Gastroesophageal sphincter (tissue), 4 donors: ENCODE measurements around the gene COL19A1. TPM values are rescaled to one million over a fixed set of nuclear protein-coding genes. Genes with fewer than 3 reads are reported as not detected.
"Not testable (repeated sequence)": the region's sequence is repeated elsewhere in the genome, so short reads cannot be mapped to it uniquely, and the experiment has no call there.

Experiments used
- ATAC-seq: fragments of 150-250 bp; one replicate; pipeline ENCODE4 v1.9.1; 2016; ENCODE audit warnings: mild to moderate bottlenecking, moderate library complexity
- H3K27ac ChIP-seq, 4 donors: fragments of 200-600 bp; sonication (generic) in 3 of 4; 1 replicate in 3 of 4; 2 replicates in 1 of 4; pipeline ENCODE4 v1.5.1; 2016 to 2019
- H3K27me3 ChIP-seq: fragments of 200-600 bp; sonication (generic); one replicate; pipeline ENCODE4 v1.5.1; 2019
- H3K36me3 ChIP-seq, 2 donors: fragments of 200-600 bp; sonication (generic); one replicate each; pipeline ENCODE4 v1.5.1; 2019; ENCODE audit warnings: control low read depth in 1 of 2
- H3K4me1 ChIP-seq, 3 donors: fragments of 200-600 bp; sonication (generic); 1 replicate in 2 of 3; 2 replicates in 1 of 3; pipeline ENCODE4 v1.5.1; 2016 to 2019; ENCODE audit warnings: control low read depth in 2 of 3
- H3K4me3 ChIP-seq, 2 donors: fragments of 200-600 bp; sonication (generic); one replicate each; pipeline ENCODE4 v1.5.1; 2019; ENCODE audit warnings: mild to moderate bottlenecking in 1 of 2, moderate library complexity in 1 of 2
- H3K9me3 ChIP-seq, 3 donors: fragments of 200-600 bp; sonication (generic); one replicate each; pipeline ENCODE4 v1.5.1; 2017 to 2019; ENCODE audit warnings: control low read depth in 2 of 3
- CTCF ChIP-seq, 4 experiments: fragments of 200-600 bp in 2 of 4; fragments of 450-650 bp in 2 of 4; sonication (generic) in 1 of 4; IDR thresholded peaks; one replicate each; pipeline ENCODE4 v1.5.1; 2017 to 2019; ENCODE audit warnings: antibody characterized with exemption in 4 of 4, mild to moderate bottlenecking in 2 of 4, moderate library complexity in 2 of 4
- EP300 ChIP-seq: sonication (generic); formaldehyde crosslinking; IDR thresholded peaks from one replicate; pipeline ENCODE4 v1.6.1; 2017; ENCODE audit warnings: antibody characterized with exemption, mild to moderate bottlenecking
- POLR2A ChIP-seq, 2 donors: fragments of 450-650 bp; IDR thresholded peaks; one replicate each; pipeline ENCODE4 v1.6.1; 2017; ENCODE audit warnings: antibody characterized with exemption in 2 of 2, mild to moderate bottlenecking in 2 of 2, moderate library complexity in 1 of 2
- POLR2AphosphoS5 ChIP-seq: sonication (generic); formaldehyde crosslinking; IDR thresholded peaks from one replicate; pipeline ENCODE4 v1.6.1; 2017; ENCODE audit warnings: antibody characterized with exemption
- WGBS, 2 donors: methylation state at CpG; one replicate each; pipeline ENCODE4 v1.1.5; 2018; ENCODE audit warnings: low coverage in 1 of 2; 5-methylcytosine and 5-hydroxymethylcytosine counted together
- total RNA-seq, 4 donors: library from RNA; depleted of rRNA; stranded (reverse); fragments of >200 nt; gene quantifications; one replicate each; pipeline ENCODE4 v1.1.0, GENCODE V29; 2016

COL19A1 gene
- total RNA-seq, 4 donors from 2014 or later: 3.7 to 15.6 (median 6.5) TPM

DNA sequence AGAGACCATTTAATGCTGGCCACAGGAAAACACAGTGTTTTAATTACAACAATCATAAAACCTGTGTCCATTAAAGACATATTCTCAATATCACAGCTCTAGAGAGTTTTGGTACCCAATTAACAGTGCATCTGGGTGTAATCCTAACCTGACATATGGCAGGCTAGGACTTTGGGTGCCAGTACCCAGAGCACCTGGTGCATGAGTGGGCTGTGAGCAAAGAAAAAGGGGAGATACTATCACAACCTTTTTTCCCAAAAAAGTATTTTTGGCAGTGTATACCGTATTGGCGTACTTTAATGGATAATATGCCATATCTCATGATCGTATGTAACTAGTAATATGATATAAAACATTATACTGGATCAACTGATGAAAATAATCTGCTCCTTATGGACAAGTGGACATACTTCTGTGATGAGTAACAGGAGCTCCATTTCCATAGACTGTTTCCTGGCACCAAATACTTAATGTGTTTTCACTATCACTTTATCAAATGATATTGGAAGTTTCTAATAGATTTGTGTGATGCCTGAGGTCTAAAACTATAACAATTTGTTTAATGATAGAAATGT lies 91.7 kb downstream of the COL19A1 start:
- H3K4me1 ChIP-seq: peaks cover 0 to 7% (median 0%) of the 10 kb centered on the region in 3 donors
- H3K27me3 ChIP-seq: no peaks in the 10 kb centered on the region
- no peak for ATAC-seq
- no peak overlapping the region for H3K4me3 ChIP-seq
- 63 to 79% methylated on average over 3 of the region's 3 CpGs for WGBS, 2 donors
- H3K9me3 ChIP-seq: no peaks in the 10 kb centered on the region
- TF ChIP-seq EP300 (no peak), POLR2AphosphoS5 (no peak), CTCF (IDR thresholded peaks at IDR 0.05) (no peak), POLR2A (IDR thresholded peaks at IDR 0.05) (no peak)
- H3K27ac ChIP-seq: no peak overlapping the region
- no peaks in the 10 kb centered on the region for H3K36me3 ChIP-seq

DNA sequence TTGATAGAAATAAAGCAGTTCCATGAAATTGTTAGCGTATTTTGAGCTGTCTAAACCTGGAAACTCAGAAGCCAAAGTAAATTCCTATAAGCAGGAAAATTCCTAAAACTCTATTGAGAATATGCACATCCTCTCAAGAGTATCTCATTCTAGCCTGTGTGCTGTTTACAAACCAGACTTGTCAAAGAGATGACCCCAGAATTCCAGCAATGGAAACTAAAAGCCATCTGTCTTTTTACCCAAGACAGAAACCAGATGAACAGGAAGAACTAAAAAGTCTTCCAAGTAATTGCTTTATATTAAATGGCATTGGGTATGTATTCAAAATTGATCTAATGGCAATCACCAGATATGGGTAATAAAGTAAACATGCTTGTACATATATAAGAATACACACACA lies 92.6 kb downstream of the COL19A1 start:
- Histone ChIP-seq H3K27ac (no peak overlapping the region), H3K9me3 (no peaks in the 10 kb centered on the region), H3K27me3 (no peaks in the 10 kb centered on the region), H3K36me3 (no peaks in the 10 kb centered on the region), H3K4me1 (no peaks in the 10 kb centered on the region), H3K4me3 (no peak overlapping the region)
- TF ChIP-seq POLR2AphosphoS5 (no peak), POLR2A (IDR thresholded peaks at IDR 0.05) (no peak), EP300 (no peak), CTCF (IDR thresholded peaks at IDR 0.05) (no peak)
- no peak for ATAC-seq
- 76 to 88% methylated on average over 1 of the region's 1 CpG for WGBS, 2 donors

DNA sequence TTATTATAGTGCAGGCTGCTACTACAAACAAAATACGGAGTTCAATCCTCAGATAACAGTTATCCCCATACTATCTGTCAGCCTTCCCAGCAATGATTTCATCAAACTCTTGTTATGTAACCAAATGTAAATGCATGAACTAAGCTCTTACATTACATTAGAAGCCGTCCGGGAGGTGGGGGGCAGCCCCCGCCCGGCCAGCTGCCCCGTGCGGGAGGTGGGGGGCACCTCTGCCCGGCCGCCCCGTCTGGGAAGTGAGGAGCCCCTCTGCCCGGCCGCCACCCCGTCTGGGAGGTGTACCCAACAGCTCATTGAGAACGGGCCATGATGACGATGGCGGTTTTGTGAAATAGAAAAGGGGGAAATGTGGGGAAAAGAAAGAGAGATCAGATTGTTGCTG lies 99.6 kb downstream of the COL19A1 start:
- WGBS, 2 donors: 86 to 100% methylated on average over 1 to 4 of the region's 16 CpGs
- H3K27ac ChIP-seq, H3K27me3 ChIP-seq, H3K9me3 ChIP-seq, ATAC-seq, H3K36me3 ChIP-seq, H3K4me1 ChIP-seq, H3K4me3 ChIP-seq: not testable (repeated sequence)

DNA sequence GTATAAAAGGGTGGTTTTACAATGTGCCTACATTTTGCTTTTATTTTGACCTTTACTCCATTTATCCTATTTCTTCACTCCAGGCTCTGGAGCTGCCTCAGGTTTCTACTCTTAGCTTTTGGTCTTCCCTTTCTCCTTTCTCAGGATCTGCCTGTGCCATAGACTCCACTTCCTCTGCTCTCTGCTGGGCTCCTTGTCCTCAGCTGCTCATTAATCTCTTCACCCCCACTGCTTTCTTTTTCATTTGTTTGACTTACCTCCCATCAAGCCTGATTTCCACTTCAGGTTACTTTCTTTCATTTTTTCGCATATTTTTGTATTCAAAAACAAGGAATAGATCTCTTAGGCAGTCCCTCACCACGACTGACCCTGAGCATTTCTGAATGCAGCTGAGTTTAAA lies 106.8 kb downstream of the COL19A1 start:
- Histone ChIP-seq H3K4me1 (no peaks in the 10 kb centered on the region), H3K36me3 (no peaks in the 10 kb centered on the region), H3K9me3 (no peaks in the 10 kb centered on the region), H3K4me3 (no peak overlapping the region), H3K27ac (no peak overlapping the region), H3K27me3 (no peaks in the 10 kb centered on the region)
- ATAC-seq: no peak
- 32 to 70% methylated on average over 2 of the region's 2 CpGs for WGBS, 2 donors
- TF ChIP-seq POLR2AphosphoS5 (no peak), EP300 (no peak), POLR2A (IDR thresholded peaks at IDR 0.05) (no peak), CTCF (IDR thresholded peaks at IDR 0.05) (no peak)

DNA sequence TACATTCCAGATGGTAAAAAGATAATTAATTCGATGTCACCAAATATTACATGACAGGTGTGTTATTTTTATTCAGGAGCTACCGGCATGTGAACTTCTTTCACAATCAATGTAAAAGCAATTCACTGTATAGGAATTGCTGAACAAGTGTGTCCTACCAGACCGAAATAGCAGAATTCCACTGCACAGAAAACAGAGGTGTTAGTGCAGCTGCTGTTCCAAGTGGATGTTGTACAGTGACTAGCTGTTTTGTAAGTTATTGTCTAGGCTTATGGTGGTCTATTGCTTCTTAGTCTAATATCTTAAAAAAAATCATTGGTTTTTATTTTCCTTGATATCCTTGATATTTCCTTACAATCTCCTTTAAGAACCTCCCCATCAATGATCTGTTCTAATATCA lies 107.4 kb downstream of the COL19A1 start:
- no peak overlapping the region for H3K27ac ChIP-seq
- ATAC-seq: no peak
- no peaks in the 10 kb centered on the region for H3K9me3 ChIP-seq
- no peaks in the 10 kb centered on the region for H3K27me3 ChIP-seq
- 78 to 79% methylated on average over 3 of the region's 3 CpGs for WGBS, 2 donors
- H3K4me1 ChIP-seq: no peaks in the 10 kb centered on the region
- no peak overlapping the region for H3K4me3 ChIP-seq
- TF ChIP-seq POLR2AphosphoS5: no peak
- no peak for TF ChIP-seq EP300
- no peak for TF ChIP-seq POLR2A (IDR thresholded peaks at IDR 0.05)
- no peak for TF ChIP-seq CTCF (IDR thresholded peaks at IDR 0.05)
- H3K36me3 ChIP-seq: no peaks in the 10 kb centered on the region
